Liver (tissue), 3 donors: Measurements from ENCODE around the gene TMEM51.

Experiments used
- GABPA ChIP-seq, 2 donors: IDR thresholded peaks in 1 of 2; conservative IDR thresholded peaks in 1 of 2; 2 replicates each; pipeline ENCODE4 v1.6.1; 2016; ENCODE audit warnings: antibody characterized with exemption in 2 of 2, mild to moderate bottlenecking in 1 of 2, moderate library complexity in 1 of 2
- HNF4G ChIP-seq: IDR thresholded peaks from 2 replicates; pipeline ENCODE4 v1.6.1; 2016; ENCODE audit warnings: antibody characterized with exemption
- SP1 ChIP-seq: IDR thresholded peaks from 2 replicates; pipeline ENCODE4 v1.6.1; 2018; ENCODE audit warnings: antibody characterized with exemption, mild to moderate bottlenecking
- TF ChIP-seq, protein P1 (sequence below): fragments of 150-350 bp; IDR thresholded peaks from 2 replicates; pipeline ENCODE4 v1.5.1; 2017; ENCODE audit warnings: improper control_type of control experiment, low read depth, low read length; ENCODE audit not compliant: missing input control
- TF ChIP-seq, protein P2 (sequence below): IDR thresholded peaks from 2 replicates; pipeline ENCODE4 v1.6.1; 2016; ENCODE audit warnings: antibody characterized with exemption
- TF ChIP-seq, protein P3 (sequence below): IDR thresholded peaks from 2 replicates; pipeline ENCODE4 v1.6.1; 2016; ENCODE audit warnings: antibody characterized with exemption
- TF ChIP-seq, protein P4 (sequence below): IDR thresholded peaks from 2 replicates; pipeline ENCODE4 v1.6.1; 2016; ENCODE audit warnings: antibody characterized with exemption, mild to moderate bottlenecking
- donor health status: healthy.
- donor health status: healthy.

DNA sequence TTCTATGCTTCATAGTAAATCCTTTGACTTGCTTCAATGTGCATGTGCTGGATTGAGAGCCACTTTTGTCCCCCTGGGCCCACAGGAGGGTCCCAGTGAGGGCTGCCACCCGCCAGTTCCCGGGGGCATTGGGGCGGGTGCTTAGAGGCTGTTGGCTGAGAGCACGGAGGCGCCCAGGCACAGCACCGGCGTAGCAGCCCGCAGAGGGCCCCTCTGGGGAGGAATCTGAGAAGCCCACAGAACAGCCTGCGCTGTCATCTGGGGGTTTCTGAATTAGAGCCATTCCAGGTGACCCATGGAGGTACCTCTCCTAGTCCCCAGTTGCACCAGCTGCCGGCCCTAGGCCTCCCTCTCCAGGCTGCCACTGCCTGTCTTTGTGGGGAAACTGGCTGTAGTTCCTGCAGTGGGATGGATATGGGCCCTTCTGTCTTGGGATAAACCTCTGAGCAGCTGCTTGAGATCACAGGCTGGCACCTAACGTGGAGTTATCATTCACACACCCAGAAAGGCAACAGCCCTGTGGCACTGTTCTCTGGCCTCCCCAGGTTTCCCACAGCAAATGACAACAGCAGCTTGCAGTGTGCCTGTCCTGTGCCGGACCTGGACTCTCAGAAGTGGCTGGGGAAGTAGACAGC is 39.5 kb downstream of the TMEM51 start:
- TF ChIP-seq, protein P1, sequence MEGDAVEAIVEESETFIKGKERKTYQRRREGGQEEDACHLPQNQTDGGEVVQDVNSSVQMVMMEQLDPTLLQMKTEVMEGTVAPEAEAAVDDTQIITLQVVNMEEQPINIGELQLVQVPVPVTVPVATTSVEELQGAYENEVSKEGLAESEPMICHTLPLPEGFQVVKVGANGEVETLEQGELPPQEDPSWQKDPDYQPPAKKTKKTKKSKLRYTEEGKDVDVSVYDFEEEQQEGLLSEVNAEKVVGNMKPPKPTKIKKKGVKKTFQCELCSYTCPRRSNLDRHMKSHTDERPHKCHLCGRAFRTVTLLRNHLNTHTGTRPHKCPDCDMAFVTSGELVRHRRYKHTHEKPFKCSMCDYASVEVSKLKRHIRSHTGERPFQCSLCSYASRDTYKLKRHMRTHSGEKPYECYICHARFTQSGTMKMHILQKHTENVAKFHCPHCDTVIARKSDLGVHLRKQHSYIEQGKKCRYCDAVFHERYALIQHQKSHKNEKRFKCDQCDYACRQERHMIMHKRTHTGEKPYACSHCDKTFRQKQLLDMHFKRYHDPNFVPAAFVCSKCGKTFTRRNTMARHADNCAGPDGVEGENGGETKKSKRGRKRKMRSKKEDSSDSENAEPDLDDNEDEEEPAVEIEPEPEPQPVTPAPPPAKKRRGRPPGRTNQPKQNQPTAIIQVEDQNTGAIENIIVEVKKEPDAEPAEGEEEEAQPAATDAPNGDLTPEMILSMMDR: no peak
- TF ChIP-seq HNF4G (no peak), SP1 (no peak), GABPA (IDR thresholded peaks at IDR 0.05 in 1 of 2, conservative IDR thresholded peaks at IDR 0.05 in 1 of 2) (no peak)
- TF ChIP-seq, protein P2, sequence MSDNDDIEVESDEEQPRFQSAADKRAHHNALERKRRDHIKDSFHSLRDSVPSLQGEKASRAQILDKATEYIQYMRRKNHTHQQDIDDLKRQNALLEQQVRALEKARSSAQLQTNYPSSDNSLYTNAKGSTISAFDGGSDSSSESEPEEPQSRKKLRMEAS: no peak
- TF ChIP-seq, protein P3, sequence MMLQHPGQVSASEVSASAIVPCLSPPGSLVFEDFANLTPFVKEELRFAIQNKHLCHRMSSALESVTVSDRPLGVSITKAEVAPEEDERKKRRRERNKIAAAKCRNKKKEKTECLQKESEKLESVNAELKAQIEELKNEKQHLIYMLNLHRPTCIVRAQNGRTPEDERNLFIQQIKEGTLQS: no peak
- TF ChIP-seq, protein P4, sequence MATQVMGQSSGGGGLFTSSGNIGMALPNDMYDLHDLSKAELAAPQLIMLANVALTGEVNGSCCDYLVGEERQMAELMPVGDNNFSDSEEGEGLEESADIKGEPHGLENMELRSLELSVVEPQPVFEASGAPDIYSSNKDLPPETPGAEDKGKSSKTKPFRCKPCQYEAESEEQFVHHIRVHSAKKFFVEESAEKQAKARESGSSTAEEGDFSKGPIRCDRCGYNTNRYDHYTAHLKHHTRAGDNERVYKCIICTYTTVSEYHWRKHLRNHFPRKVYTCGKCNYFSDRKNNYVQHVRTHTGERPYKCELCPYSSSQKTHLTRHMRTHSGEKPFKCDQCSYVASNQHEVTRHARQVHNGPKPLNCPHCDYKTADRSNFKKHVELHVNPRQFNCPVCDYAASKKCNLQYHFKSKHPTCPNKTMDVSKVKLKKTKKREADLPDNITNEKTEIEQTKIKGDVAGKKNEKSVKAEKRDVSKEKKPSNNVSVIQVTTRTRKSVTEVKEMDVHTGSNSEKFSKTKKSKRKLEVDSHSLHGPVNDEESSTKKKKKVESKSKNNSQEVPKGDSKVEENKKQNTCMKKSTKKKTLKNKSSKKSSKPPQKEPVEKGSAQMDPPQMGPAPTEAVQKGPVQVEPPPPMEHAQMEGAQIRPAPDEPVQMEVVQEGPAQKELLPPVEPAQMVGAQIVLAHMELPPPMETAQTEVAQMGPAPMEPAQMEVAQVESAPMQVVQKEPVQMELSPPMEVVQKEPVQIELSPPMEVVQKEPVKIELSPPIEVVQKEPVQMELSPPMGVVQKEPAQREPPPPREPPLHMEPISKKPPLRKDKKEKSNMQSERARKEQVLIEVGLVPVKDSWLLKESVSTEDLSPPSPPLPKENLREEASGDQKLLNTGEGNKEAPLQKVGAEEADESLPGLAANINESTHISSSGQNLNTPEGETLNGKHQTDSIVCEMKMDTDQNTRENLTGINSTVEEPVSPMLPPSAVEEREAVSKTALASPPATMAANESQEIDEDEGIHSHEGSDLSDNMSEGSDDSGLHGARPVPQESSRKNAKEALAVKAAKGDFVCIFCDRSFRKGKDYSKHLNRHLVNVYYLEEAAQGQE: no peak
